Stimulated activated naive CD4-positive, alpha-beta T cell treated with Interleukin-2 at 50 U/mL for 16 hours (primary cell): ENCODE measurements around the gene GADL1.

Source experiments
- DNase-seq: peaks from one replicate; lab custom pipeline; 2025; lab: John Stamatoyannopoulos, UW

GADL1 gene

DNA sequence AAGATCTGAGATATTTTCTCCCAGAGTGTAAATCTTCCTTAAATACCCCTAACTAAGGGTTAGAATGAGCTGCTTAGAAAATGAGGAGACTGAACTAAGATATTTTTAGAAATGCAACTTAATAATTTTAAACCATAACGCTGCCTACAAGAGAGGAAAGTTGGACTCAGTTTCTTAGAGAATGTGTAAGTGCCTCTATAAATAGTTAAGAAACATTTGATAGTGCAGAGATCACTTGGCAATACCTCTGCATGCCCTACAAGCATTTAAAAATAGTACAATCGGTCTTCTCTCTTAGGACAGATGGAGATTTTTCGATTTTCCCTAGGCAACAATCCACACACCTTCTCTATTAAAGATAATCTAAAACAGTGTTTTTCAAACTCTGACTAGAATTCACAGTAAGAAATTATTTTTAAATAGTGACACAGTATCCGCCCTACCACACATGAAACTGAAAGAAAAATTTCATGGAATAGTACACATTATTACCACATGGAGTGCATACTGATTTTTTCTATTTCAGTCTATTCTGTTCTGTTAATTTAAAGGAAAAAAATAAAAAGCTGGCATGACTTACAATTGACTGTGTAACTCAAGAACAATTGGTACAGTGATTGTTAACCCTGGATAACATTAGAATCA is 83.2 kb downstream of the GADL1 start:
- no peak for DNase-seq

- no peak for DNase-seq
Observed at GRCh38 chr3:30810625-30811024, 83.8 kb downstream of the GADL1 start.

- DNase-seq = no peak
Observed at GRCh38 chr3:30805695-30806094, 88.8 kb downstream of the GADL1 start.

DNA sequence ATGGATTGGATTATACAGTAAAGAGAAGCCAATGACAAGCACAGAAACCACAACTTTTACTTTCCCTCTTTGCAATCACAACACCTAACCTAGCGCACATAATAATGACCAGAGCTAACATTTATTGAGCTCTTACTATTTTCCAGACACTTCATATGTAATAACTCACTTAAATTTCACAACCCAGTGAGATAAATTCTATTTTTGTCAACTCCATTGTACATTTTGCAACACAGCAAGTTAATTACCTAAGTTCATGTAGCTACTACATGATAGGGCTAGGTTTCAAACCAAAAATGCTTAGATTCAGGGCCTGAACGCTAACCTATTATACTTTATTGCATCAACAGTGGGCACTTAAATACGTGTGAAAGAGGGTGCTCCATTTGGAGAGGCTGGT is 89.5 kb downstream of the GADL1 start:
- DNase-seq = no peak

DNA sequence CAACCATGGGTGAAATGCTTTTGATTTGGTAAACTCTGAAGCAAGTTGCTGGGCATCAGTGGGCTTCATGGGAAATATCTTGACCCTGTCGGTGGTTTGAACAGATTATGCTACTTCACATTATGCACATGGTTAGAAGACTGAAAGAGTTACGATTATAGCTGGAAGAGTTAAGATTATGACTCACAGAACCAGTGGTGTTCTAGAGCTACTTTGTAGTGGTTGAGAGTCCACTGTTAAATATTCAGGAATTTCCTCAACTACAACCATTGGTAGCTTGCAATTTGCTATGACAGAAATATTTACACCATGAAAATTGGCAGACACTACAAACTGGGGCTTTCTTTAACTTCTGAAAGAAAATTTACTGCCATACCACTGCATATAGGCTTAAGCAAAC is 99.3 kb downstream of the GADL1 start:
- no peak for DNase-seq

- no peak for DNase-seq
Observed at GRCh38 chr3:30793740-30794139, 100.7 kb downstream of the GADL1 start.

DNA sequence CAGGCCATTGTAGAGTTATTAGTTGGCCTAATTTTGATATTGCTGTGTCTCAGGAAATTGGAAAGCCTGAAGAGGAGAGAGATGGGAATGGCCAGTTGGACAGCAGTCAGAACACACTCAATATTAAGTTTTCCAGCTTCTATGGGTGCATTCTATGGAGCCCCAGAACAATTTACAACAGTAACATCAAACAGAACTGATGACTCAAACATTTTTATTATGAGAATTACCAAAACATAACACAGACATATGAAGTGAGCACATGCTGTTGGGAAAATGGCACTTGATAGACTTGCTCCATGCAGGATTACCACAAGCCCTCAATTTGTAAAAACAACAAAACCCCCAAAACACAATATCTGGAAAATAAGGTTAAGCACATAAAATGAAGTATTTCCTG is 104.3 kb downstream of the GADL1 start:
- DNase-seq = no peak

DNA sequence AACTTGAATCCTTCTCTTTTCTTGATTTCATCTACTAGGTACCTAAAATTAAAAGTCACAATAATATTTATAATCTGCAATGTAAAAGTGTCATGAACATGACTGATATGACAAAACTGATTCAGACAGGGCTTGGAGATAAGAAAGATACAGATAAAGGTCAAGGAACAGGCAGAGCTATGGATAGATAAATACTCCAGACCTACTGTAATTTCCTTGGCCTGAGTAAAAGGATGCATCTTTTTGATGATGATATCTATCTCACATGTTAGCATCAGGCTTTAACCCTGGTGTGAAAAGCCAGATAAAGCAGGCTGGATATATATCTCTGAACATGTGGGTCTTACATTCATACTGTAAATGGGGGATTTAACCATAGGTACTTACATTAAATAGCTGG is 108.1 kb downstream of the GADL1 start:
- no peak for DNase-seq

- DNase-seq = no peak
Observed at GRCh38 chr3:30779686-30780287, 114.7 kb downstream of the GADL1 start.

DNA sequence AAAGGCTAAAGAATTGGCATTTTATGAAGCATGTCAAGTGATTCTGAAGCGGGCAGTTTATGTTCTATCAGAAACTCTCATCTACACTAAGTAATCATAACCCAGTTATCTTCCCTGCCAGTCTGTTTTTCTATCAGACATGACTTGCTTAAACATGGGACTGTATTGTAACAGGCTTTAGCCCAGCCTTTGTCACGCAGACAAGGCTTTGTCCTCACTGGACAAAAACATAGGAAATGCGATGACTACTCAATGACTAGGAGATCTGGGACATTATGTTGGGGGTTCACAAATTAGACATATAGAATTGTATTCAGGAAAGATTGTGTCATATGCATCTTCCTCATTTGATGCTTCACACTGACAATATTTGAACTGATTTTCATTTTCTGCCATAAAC is 115.5 kb downstream of the GADL1 start:
- DNase-seq = no peak

DNA sequence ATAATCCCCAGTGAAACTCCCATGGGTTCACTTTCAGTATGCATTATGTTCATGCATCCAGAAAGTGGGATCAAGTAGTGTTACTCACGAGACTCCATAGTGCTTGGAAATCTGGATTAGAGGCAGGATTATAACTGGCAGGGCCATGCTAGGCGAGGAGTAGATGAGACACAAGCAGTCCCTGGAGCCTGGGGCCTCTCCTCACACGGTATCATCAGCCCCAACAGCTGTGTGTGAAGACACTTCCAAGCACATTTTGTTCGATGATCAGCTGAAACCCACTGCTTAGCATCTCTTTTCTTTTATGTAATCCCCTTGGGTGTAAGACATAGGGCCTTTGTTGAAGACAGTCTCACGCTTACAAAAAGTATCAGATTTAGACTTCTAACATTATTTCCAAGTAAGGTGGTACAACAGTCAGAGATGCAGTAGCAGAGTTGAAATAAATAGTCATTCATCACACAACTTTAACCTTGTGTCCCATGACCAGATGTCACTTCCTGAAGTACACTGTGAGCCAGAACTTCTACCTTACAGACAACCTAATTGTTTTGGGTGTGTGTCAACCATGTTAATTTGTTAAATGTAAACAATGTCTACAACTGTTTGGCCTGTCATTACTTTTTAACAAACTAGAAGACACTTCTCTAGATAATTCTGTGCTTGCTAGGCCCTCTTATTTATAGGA is 116.9 kb downstream of the GADL1 start:
- no peak for DNase-seq

GRCh38 chr3:30776186-30776815 is 118.2 kb downstream of the GADL1 start:
- no peak for DNase-seq

DNA sequence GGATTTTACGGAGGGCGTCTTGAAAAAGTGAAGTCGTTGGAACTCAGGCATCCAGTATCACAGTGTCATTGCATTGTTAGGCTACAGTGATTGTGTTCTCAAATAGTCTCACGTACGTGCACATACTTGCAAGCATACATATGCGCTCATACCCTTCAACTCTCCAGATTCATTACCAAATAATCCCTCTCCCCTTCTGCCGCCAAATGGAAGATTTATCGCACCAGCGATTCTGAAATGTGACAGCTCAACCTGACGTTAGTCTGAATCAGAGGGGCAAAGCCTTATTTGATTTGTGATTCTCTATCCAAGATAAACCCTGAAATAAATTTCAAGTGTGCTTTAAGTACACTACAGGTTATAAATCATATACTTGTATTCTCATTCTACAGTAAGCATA is 119.4 kb downstream of the GADL1 start:
- no peak for DNase-seq

GRCh38 chr3:30774062-30774461 is 120.4 kb downstream of the GADL1 start:
- DNase-seq = no peak

DNA sequence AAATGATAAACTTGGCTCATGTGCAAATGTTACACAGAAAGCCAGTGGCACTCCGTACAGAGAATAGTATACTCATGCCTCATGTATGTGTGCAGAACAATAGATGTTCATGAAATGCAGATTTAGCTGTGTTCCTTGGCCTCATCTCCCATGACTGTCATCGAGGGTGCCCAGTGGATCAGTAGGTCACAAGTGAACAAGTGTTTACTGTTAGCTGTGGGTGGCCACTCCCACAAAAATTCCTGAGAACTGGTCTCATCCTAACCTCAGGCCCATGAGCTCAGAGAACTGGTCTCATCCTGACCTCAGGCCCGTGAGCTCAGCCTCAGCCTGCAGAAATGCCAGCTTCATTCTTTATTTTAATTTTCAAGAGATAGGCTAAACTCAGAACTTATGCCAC is 124.1 kb downstream of the GADL1 start:
- no peak for DNase-seq

DNA sequence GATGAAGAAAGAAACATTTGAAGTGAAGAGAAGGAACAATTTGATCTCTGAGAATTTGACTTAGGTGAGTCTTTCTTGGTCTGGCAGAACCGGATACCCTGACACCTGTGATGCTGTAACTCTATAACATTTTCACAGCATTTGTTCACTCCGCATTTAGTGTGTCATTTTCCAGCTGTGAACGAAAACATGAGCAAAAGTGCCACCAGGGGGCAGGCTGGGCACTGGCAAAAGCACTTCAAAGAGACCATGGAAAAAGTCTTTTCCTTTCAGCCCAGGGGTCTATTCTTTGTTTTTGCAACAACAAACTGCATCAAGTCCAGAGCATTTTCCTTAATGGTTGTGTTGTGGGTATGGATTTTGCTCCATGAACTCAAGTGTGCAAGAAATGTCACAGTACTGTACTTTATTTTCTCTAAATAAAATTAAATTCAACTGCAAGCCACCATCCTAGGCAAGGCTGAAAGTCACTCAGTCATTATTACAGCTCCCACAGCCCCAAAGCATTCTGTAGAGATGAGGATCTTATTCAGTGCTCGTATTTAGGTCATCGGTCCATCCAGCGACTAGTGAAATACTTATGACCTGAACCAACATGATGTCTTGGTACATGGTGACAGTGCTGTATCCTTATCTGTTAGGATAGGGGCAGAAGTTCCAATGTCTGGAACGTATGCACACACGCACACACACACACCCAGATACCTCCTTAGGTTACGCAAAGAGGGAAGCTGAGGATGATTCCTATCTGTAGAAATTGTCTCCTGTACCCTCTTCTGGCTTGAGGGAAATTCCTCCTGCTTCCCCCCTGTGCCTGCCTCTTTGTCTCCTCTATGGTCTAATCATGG is 125.5 kb downstream of the GADL1 start:
- DNase-seq = peak; percentile 58

DNA sequence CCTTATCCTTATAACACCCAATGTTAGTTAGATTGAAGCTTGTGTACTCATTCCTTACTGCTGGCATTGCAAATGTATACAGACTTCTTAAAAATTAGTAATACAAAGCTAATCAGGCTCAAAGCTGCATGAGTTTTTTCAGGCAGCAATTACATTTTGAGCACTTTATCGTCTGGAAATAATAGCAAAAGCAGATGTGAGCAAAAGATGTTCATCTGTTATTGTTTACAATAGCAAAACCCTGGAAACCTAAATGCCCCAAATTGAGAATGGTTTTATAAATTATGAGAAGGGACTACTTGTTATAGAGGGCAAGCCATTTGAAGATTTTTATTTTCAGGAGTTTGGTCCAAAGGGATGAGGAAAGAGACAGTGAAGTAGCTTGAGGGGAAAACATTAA is 126.4 kb downstream of the GADL1 start:
- no peak for DNase-seq

GRCh38 chr3:30766522-30766921 is 127.9 kb downstream of the GADL1 start:
- no peak for DNase-seq

DNA sequence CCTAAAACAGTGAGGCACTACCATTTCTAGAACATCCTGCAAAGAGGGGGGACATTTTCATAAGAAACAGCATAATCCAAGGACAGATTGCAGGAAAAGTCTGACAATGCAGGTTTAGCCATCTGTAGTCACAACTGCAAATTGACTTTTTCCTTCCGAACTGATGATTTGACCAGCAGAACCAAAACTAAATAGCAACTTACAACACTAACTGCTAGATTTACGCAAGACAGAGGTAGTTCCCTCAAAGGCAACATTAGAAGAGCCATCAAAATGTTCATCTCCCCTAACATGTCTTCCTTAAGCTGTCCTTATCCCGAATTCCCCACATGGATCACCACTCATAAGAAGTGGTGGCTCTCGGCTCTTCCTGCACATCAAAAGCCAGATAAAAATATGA is 129.6 kb downstream of the GADL1 start:
- DNase-seq = no peak

DNA sequence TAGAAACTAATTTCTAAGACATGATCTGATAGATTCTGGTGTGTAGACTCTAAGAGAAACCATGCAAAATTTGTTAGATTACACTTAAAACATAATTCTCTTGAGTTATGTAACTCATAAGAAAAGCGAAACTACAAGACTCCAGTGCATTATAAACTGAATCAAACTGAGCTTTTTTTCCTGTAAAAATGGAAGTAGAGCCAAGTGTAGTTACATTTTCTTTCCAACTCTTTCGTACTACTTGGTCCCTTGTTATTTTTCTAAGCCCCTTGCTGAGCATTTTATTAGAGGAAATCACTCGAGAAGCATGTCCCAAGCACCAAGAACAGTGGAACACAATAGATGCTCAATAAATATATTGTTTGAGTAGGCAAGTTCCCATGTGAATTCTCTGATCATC is 130.2 kb downstream of the GADL1 start:
- no peak for DNase-seq

GRCh38 chr3:30761374-30761773 is 133.1 kb downstream of the GADL1 start:
- DNase-seq = no peak

GRCh38 chr3:30760737-30761136 is 133.7 kb downstream of the GADL1 start:
- no peak for DNase-seq
